Sigmoid colon (tissue), 7 donors: Measurements from ENCODE around the gene PLCL1. TPM values are rescaled to one million over a fixed set of nuclear protein-coding genes. Genes with fewer than 3 reads are reported as not detected.

Experiments
- DNase-seq: peaks from one replicate; pipeline ENCODE4 v3.0.0-alpha.2; 2019
- H3K27ac ChIP-seq, 4 donors: fragments of 200-600 bp; sonication (generic); one replicate each; pipeline ENCODE4 v1.5.1; 2016 to 2019; ENCODE audit warnings: mild to moderate bottlenecking in 1 of 4
- H3K27me3 ChIP-seq, 3 donors: fragments of 200-600 bp; sonication (generic); one replicate each; pipeline ENCODE4 v1.5.1; 2019; ENCODE audit warnings: mild to moderate bottlenecking in 1 of 3
- H3K36me3 ChIP-seq, 4 donors: fragments of 200-600 bp; sonication (generic); one replicate each; pipeline ENCODE4 v1.5.1; 2016 to 2019
- H3K4me1 ChIP-seq, 4 donors: fragments of 200-600 bp; sonication (generic); one replicate each; pipeline ENCODE4 v1.5.1; 2017 to 2019
- H3K4me3 ChIP-seq, 4 donors: fragments of 200-600 bp; sonication (generic); one replicate each; pipeline ENCODE4 v1.5.1; 2017 to 2019; ENCODE audit warnings: mild to moderate bottlenecking in 2 of 4, moderate library complexity in 1 of 4
- H3K9me3 ChIP-seq, 4 donors: fragments of 200-600 bp in 3 of 4; sonication (generic) in 3 of 4; one replicate each; pipeline versions ENCODE4 v1.5.1 to v1.6.1; 2013 to 2019
- CTCF ChIP-seq, 4 experiments: fragments of 450-650 bp in 3 of 4; fragments of 200-600 bp in 1 of 4; IDR thresholded peaks; one replicate each; pipeline ENCODE4 v1.5.1; 2016 to 2019; ENCODE audit warnings: antibody characterized with exemption in 4 of 4, mild to moderate bottlenecking in 3 of 4, moderate library complexity in 2 of 4
- EP300 ChIP-seq, 4 donors: sonication (generic); formaldehyde crosslinking; IDR thresholded peaks; one replicate each; pipeline ENCODE4 v1.6.1; 2017; ENCODE audit warnings: antibody characterized with exemption in 4 of 4
- POLR2A ChIP-seq, 2 donors: fragments of 450-650 bp; IDR thresholded peaks; one replicate each; pipeline ENCODE4 v1.6.1; 2016; ENCODE audit warnings: antibody characterized with exemption in 2 of 2, mild to moderate bottlenecking in 2 of 2, moderate library complexity in 2 of 2
- POLR2AphosphoS5 ChIP-seq, 4 donors: sonication (generic); formaldehyde crosslinking; IDR thresholded peaks; one replicate each; pipeline ENCODE4 v1.6.1; 2017; ENCODE audit warnings: antibody characterized with exemption in 4 of 4
- WGBS, 2 donors: extraction: QIAGEN DNeasy Blood & Tissue Kit; methylation state at CpG; one replicate each; pipeline ENCODE4 v1.1.7; 2013; 5-methylcytosine and 5-hydroxymethylcytosine counted together
- intact Hi-C: fragments of 100-400 bp; cut with DNase I; formaldehyde crosslinking; loops from one replicate; pipeline ENCODE4 v1.15.1; 2023
- polyA plus RNA-seq, 3 donors: library from polyadenylated mRNA; stranded (reverse); fragments of 200-250 nt; gene quantifications; one replicate each; pipeline ENCODE4 v1.2.3, GENCODE V29; 2013
- total RNA-seq, 4 donors: library from RNA; depleted of rRNA; stranded (reverse); fragments of >200 nt; gene quantifications; one replicate each; pipeline ENCODE4 v1.1.0, GENCODE V29; 2016
- donor health status: healthy with polysubstance abuse.
- donor health status: Bipolar disorder and iron deficiency.
- donor health status: healthy.

PLCL1 gene
- total and polyA plus RNA-seq, 7 donors, result 0.69 to 20.0 (median 13.6) TPM

DNA sequence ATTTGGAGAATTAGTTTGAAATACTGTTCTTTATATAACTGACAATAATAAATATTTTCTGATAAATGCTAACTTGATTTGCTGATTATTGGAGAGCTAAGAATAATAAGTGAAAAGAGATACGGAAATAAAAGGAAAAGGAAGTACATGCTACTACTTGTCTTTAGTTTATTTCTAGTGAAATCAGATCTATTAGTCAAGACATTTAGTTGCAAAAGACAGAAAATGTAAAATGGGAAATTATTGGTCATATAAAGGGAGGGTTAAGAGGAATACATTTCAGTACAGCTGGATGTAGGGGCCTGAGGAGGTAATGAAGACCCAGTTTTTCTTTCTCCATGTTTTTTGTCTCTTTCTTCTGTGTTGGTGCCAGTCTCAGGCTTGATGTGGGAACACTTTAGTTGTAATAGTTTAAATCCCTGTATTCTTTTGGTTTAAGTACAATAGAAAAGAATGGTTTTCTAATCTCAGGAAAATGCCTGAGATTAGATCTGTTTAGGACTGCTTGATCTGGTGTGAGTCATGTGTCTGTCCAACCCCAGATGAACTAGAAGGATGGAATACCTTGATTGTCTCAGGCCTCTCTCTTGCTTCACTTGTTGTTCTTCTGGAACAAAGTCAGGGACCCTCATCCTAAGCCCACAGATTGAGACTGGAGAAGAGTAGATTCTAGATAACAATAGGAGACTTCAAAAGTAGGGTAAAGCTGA is 58.0 kb downstream of the PLCL1 start:
- no peaks in the 10 kb centered on the region for H3K27me3 ChIP-seq
- H3K4me1 ChIP-seq, result no peaks in the 10 kb centered on the region
- no peak overlapping the region for H3K4me3 ChIP-seq
- TF ChIP-seq POLR2A (IDR thresholded peaks at IDR 0.05) (no peak), EP300 (IDR thresholded peaks at IDR 0.05) (no peak), POLR2AphosphoS5 (IDR thresholded peaks at IDR 0.05) (no peak)
- intact Hi-C loops, result no loop called here
- no peaks in the 10 kb centered on the region for H3K9me3 ChIP-seq
- DNase-seq, result no peak
- H3K27ac ChIP-seq, result no peak overlapping the region
- no peaks in the 10 kb centered on the region for H3K36me3 ChIP-seq
- 89 to 91% methylated on average over 1 of the region's 1 CpG for WGBS, 2 donors

DNA sequence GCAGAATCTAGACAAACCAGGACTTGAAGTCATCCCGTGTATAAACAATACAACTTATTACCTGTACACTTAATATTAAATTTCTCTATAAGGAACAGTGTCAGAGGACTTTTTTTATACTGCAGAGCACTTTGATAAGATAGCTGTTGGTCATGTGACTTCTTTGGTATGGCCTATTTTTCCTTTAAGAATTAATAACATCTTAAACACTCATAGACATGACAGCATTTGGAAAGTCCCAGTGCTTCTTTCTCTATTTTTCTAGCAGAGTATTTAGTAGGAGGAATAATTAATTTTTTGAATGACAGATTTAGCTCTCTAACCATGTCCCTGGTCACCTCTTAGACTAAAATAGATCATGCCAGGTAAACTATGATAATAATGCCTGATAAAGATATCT is 59.4 kb downstream of the PLCL1 start:
- peaks cover 0 to under 1% (median 0%) of the 10 kb centered on the region in 4 donors for H3K4me1 ChIP-seq
- no peaks in the 10 kb centered on the region for H3K27me3 ChIP-seq
- no peak overlapping the region for H3K27ac ChIP-seq
- DNase-seq, result no peak
- TF ChIP-seq POLR2A (IDR thresholded peaks at IDR 0.05) (no peak), POLR2AphosphoS5 (IDR thresholded peaks at IDR 0.05) (no peak), EP300 (IDR thresholded peaks at IDR 0.05) (no peak), CTCF (IDR thresholded peaks at IDR 0.05) (no peak)
- no peaks in the 10 kb centered on the region for H3K9me3 ChIP-seq
- no peaks in the 10 kb centered on the region for H3K36me3 ChIP-seq
- intact Hi-C loops, result no loop called here
- WGBS, 2 donors, result 94 to 96% methylated on average over 1 of the region's 1 CpG
- no peak overlapping the region for H3K4me3 ChIP-seq

- Histone ChIP-seq H3K9me3 (no peaks in the 10 kb centered on the region), H3K27me3 (no peaks in the 10 kb centered on the region), H3K27ac (no peak overlapping the region), H3K4me3 (no peak overlapping the region), H3K36me3 (no peaks in the 10 kb centered on the region), H3K4me1 (peaks cover 0 to 9% (median 0%) of the 10 kb centered on the region in 4 donors)
- DNase-seq, result no peak
- intact Hi-C loops, result no loop called here
- TF ChIP-seq POLR2A (IDR thresholded peaks at IDR 0.05), result no peak
These were observed 62.1 kb downstream of the PLCL1 start for GRCh38 chr2:197866455-197866854.

DNA sequence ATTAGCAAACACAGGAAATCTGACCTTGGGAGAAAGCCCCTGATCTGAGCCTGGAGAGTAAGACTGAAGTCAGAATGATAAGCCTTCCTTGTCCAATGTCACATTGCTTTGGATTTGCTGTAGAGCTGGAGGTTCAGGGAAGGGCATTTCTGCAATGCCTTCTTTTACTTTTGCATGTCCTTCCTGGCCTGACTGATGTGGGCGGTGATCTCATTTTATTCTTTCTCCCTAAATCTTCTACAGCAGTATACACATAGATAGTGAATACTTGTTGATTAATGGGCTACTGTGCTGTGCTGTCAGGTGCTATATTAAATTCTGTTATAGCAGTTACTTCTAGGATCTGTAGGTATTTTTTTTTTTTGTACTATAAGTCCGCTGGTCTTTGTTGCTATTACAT is 62.6 kb downstream of the PLCL1 start:
- no peak for DNase-seq
- H3K27ac ChIP-seq, result no peak overlapping the region
- H3K4me3 ChIP-seq, result no peak overlapping the region
- peaks cover 0 to 9% (median 0%) of the 10 kb centered on the region in 4 donors for H3K4me1 ChIP-seq
- H3K27me3 ChIP-seq, result no peaks in the 10 kb centered on the region
- intact Hi-C loops, result no loop called here
- H3K36me3 ChIP-seq, result no peaks in the 10 kb centered on the region
- H3K9me3 ChIP-seq, result no peaks in the 10 kb centered on the region
- 92 to 97% methylated on average over 2 of the region's 2 CpGs for WGBS, 2 donors
- TF ChIP-seq EP300 (IDR thresholded peaks at IDR 0.05) (no peak), POLR2A (IDR thresholded peaks at IDR 0.05) (no peak), CTCF (IDR thresholded peaks at IDR 0.05) (no peak), POLR2AphosphoS5 (IDR thresholded peaks at IDR 0.05) (no peak)

- Histone ChIP-seq H3K9me3 (no peaks in the 10 kb centered on the region), H3K36me3 (no peaks in the 10 kb centered on the region), H3K4me3 (no peak overlapping the region), H3K27ac (no peak overlapping the region), H3K4me1 (peaks cover 0 to 9% (median 0%) of the 10 kb centered on the region in 4 donors), H3K27me3 (no peaks in the 10 kb centered on the region)
- 73 to 84% methylated on average over 3 of the region's 3 CpGs for WGBS, 2 donors
- TF ChIP-seq CTCF (IDR thresholded peaks at IDR 0.05) (no peak), EP300 (IDR thresholded peaks at IDR 0.05) (no peak), POLR2AphosphoS5 (IDR thresholded peaks at IDR 0.05) (no peak), POLR2A (IDR thresholded peaks at IDR 0.05) (no peak)
- DNase-seq, result no peak
- intact Hi-C loops, result no loop called here
These were observed 63.2 kb downstream of the PLCL1 start for GRCh38 chr2:197867624-197868023.

- H3K36me3 ChIP-seq, result no peaks in the 10 kb centered on the region
- WGBS, 2 donors, result 88 to 91% methylated on average over 3 of the region's 3 CpGs
- no peak overlapping the region for H3K27ac ChIP-seq
- no peak for DNase-seq
- peaks cover 0 to 9% (median 0%) of the 10 kb centered on the region in 4 donors for H3K4me1 ChIP-seq
- intact Hi-C loops, result no loop called here
- H3K9me3 ChIP-seq, result no peaks in the 10 kb centered on the region
- no peaks in the 10 kb centered on the region for H3K27me3 ChIP-seq
- no peak for TF ChIP-seq POLR2A (IDR thresholded peaks at IDR 0.05)
- no peak for TF ChIP-seq CTCF (IDR thresholded peaks at IDR 0.05)
- TF ChIP-seq POLR2AphosphoS5 (IDR thresholded peaks at IDR 0.05), result no peak
- TF ChIP-seq EP300 (IDR thresholded peaks at IDR 0.05), result no peak
- no peak overlapping the region for H3K4me3 ChIP-seq
These were observed 63.8 kb downstream of the PLCL1 start for GRCh38 chr2:197868206-197868605.
